GM23248 (cell line): Measurements from ENCODE around the gene TMIE. TPM values are rescaled to one million over a fixed set of nuclear protein-coding genes. Genes with fewer than 3 reads are reported as not detected.

Experiments
- DNase-seq: peaks from one replicate; pipeline ENCODE4 v3.0.0-alpha.2; 2015
- H2AFZ ChIP-seq: fragments of 200-600 bp; sonication (generic); 2 replicates; pipeline ENCODE4 v1.6.1; 2016; ENCODE audit warnings: antibody characterized with exemption
- H3F3A ChIP-seq: fragments of 200-600 bp; sonication (generic); 2 replicates; pipeline ENCODE4 v1.6.1; 2016; ENCODE audit warnings: mild to moderate bottlenecking, antibody characterized with exemption, mixed run types; ENCODE audit not compliant: insufficient read depth
- H3K27ac ChIP-seq: fragments of 200-600 bp; sonication (generic); 2 replicates; pipeline ENCODE4 v1.5.1; 2016; ENCODE audit warnings: mild to moderate bottlenecking
- H3K27me3 ChIP-seq: fragments of 200-600 bp; sonication (generic); replicated peaks from 2 replicates; pipeline ENCODE4 v1.6.1; 2016; ENCODE audit warnings: mild to moderate bottlenecking; ENCODE audit not compliant: insufficient read depth
- H3K36me3 ChIP-seq: fragments of 200-600 bp; sonication (generic); 2 replicates; pipeline ENCODE4 v1.6.1; 2016; ENCODE audit warnings: low read depth, mild to moderate bottlenecking
- H3K4me1 ChIP-seq: fragments of 200-600 bp; sonication (generic); 2 replicates; pipeline ENCODE4 v1.6.1; 2016; ENCODE audit warnings: mild to moderate bottlenecking; ENCODE audit not compliant: insufficient read depth
- H3K4me2 ChIP-seq: fragments of 200-600 bp; sonication (generic); one replicate; pipeline ENCODE4 v1.6.1; 2016; ENCODE audit warnings: mild to moderate bottlenecking; ENCODE audit not compliant: unreplicated experiment
- H3K4me3 ChIP-seq: fragments of 200-600 bp; sonication (generic); 2 replicates; pipeline ENCODE4 v1.5.1; 2016; ENCODE audit warnings: mild to moderate bottlenecking
- H3K79me2 ChIP-seq: fragments of 200-600 bp; sonication (generic); 2 replicates; pipeline ENCODE4 v1.6.1; 2016; ENCODE audit warnings: mild to moderate bottlenecking; ENCODE audit not compliant: insufficient read depth
- H3K9ac ChIP-seq: fragments of 200-600 bp; sonication (generic); 2 replicates; pipeline ENCODE4 v1.6.1; 2016; ENCODE audit warnings: mild to moderate bottlenecking
- H3K9me2 ChIP-seq: fragments of 200-600 bp; sonication (generic); 2 replicates; pipeline ENCODE4 v1.6.1; 2016; ENCODE audit warnings: mixed run types, mild to moderate bottlenecking, moderate library complexity; ENCODE audit not compliant: insufficient read depth
- H3K9me3 ChIP-seq: fragments of 200-600 bp; sonication (generic); one replicate; pipeline ENCODE4 v1.6.1; 2017; ENCODE audit warnings: low read depth
- H4K20me1 ChIP-seq: fragments of 200-600 bp; sonication (generic); 2 replicates; pipeline ENCODE4 v1.6.0; 2016; ENCODE audit not compliant: insufficient read depth
- EZH2 ChIP-seq: fragments of 200-600 bp; sonication (generic); IDR thresholded peaks from 2 replicates; pipeline ENCODE4 v1.6.1; 2018; ENCODE audit warnings: antibody characterized with exemption, mild to moderate bottlenecking; ENCODE audit not compliant: insufficient read depth, poor library complexity, severe bottlenecking
- EZH2phosphoT487 ChIP-seq: fragments of 200-600 bp; sonication (generic); IDR thresholded peaks from 2 replicates; pipeline ENCODE4 v1.6.1; 2018; ENCODE audit warnings: antibody characterized with exemption, moderate library complexity, mild to moderate bottlenecking, low read depth; ENCODE audit not compliant: insufficient read depth
- WGBS, 2 experiments: methylation state at CpG; one replicate each; pipeline ENCODE4 v1.1.6; 2015 to 2017; ENCODE audit warnings: low lambda C conversion rate in 2 of 2, low coverage in 1 of 2; ENCODE audit errors: missing lambda C conversion rate in 2 of 2; 5-methylcytosine and 5-hydroxymethylcytosine counted together
- in situ Hi-C: fragments of 300-500 bp; cut with MboI; formaldehyde crosslinking; loops from 2 replicates; pipeline ENCODE4 v1.15.0; 2020
- polyA plus RNA-seq: library from polyadenylated mRNA; unstranded; fragments of >200 nt; fragmentation: Nextera tagmentation; extraction: Ambion mirVana; gene quantifications from 2 replicates; pipeline ENCODE4 v1.2.1, GENCODE V29; 2016
- total RNA-seq: library from RNA; depleted of rRNA; stranded (reverse); fragments of >200 nt; shearing (Covaris generic); gene quantifications from 2 replicates; pipeline ENCODE4 v1.2.3, GENCODE V29; 2014

The TMIE gene
- total and polyA plus RNA-seq, 2 experiments from 2014 or later: 0.11 TPM; not detected in 1

DNA sequence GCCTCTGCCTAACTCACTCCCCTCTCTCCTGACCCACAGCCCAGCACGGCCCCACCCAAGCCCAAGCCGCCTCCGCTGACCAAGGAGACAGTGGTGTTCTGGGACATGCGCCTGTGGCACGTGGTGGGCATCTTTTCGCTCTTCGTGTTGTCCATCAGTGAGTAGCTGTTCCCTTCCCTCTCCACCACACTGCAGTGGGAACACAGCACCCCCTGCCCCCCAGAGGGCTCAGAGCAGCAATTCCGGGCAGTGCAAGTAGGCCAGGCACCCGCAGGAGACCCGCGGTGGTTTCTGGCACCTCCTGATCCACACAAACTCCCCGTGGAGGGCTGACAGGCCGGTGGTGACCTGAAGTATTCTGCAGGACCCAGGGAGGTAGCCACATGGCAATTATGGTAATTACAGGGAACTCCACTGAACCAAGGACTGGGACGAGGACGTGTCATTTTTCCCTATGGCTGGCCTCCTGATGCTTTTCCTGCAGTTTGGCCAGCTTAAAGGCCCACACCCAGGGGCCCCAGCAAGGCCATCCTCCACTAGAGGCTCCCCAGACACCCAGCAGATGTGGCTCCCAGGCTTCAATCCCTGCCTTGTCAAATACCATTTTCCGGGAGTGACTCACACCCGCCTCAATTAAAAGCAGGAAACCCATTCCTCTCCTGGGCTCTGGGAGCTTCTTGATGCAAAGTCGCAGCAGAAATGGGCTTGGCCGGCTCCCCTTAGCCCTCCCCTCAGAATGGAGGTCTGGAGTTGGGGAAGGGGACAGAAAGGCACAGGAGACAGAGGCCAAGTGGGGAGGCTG lies 4.8 kb downstream of the TMIE start:
- no peaks in the 10 kb centered on the region for H3K36me3 ChIP-seq
- no peaks in the 10 kb centered on the region for H3K9me3 ChIP-seq
- peak; percentile 77 for DNase-seq
- no peaks in the 10 kb centered on the region for H3F3A ChIP-seq
- peaks cover 8% of the 10 kb centered on the region for H3K27me3 ChIP-seq
- no peak overlapping the region for H3K27ac ChIP-seq
- no peak overlapping the region for H3K4me3 ChIP-seq
- TF ChIP-seq EZH2 (no peak), EZH2phosphoT487 (no peak)
- H3K4me1 ChIP-seq: no peaks in the 10 kb centered on the region; the same call in 1 of the 2 replicates
- no peak overlapping the region for H3K4me2 ChIP-seq
- H3K9ac ChIP-seq: no peak overlapping the region
- no peak overlapping the region for H2AFZ ChIP-seq
- no peaks in the 10 kb centered on the region for H3K79me2 ChIP-seq
- WGBS, 2 experiments: 25 to 35% methylated on average over 17 to 19 of the region's 19 CpGs
- H3K9me2 ChIP-seq: no peaks in the 10 kb centered on the region
- in situ Hi-C loops: loop anchor here (25.0 kb wide), 1 partner anchor 656 kb away; no protein-coding TSS in a partner anchor
- no peaks in the 10 kb centered on the region for H4K20me1 ChIP-seq

GRCh38 chr3:46706771-46707582 lies 5.8 kb downstream of the TMIE start:
- Histone ChIP-seq H3K4me2 (no peak overlapping the region), H3K27me3 (peaks cover under 1% of the 10 kb centered on the region; the same call in 1 of the 2 replicates), H3K9me3 (no peaks in the 10 kb centered on the region), H3K36me3 (no peaks in the 10 kb centered on the region), H3F3A (no peaks in the 10 kb centered on the region), H3K4me1 (no peaks in the 10 kb centered on the region; the same call in 1 of the 2 replicates), H3K9me2 (no peaks in the 10 kb centered on the region), H4K20me1 (no peaks in the 10 kb centered on the region), H3K27ac (no peak overlapping the region), H3K4me3 (no peak overlapping the region), H3K9ac (no peak overlapping the region), H3K79me2 (no peaks in the 10 kb centered on the region), H2AFZ (no peak overlapping the region)
- in situ Hi-C loops: loop anchor here (25.0 kb wide), 1 partner anchor 655 kb away; no protein-coding TSS in a partner anchor
- TF ChIP-seq EZH2 (no peak), EZH2phosphoT487 (no peak)
- 50 to 58% methylated on average over 13 of the region's 13 CpGs for WGBS, 2 experiments
- DNase-seq: no peak

DNA sequence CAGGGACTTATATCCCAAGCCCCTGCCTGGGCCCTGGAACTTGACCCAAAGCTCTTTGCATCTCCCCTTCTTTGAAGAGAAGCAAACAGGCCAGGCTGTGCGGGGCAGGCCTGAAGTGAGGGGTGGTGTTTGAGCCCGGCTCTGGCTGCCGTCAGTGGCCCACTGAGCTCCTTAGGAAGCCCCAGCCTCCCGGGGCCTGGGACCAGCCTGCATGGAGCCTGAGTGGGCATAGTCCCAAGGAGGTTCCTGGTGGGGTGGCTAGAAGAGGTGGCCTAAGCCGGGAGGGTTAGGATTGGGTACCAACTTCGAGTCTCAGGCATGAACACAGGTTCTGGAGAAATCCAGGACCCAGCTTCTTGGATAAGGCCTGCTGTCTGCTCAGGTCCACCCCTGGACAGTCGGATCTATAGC lies 6.4 kb downstream of the TMIE start:
- DNase-seq: no peak
- no peaks in the 10 kb centered on the region for H3K9me2 ChIP-seq
- H3K9me3 ChIP-seq: no peaks in the 10 kb centered on the region
- no peak for TF ChIP-seq EZH2phosphoT487
- no peak for TF ChIP-seq EZH2
- 70 to 78% methylated on average over 7 of the region's 7 CpGs for WGBS, 2 experiments
- H3K9ac ChIP-seq: no peak overlapping the region
- no peak overlapping the region for H3K4me2 ChIP-seq
- H4K20me1 ChIP-seq: no peaks in the 10 kb centered on the region
- no peak overlapping the region for H3K27ac ChIP-seq
- H3K4me1 ChIP-seq: no peaks in the 10 kb centered on the region; the same call in 1 of the 2 replicates
- H3K36me3 ChIP-seq: no peaks in the 10 kb centered on the region
- no peaks in the 10 kb centered on the region for H3K27me3 ChIP-seq
- in situ Hi-C loops: loop anchor here (25.0 kb wide), 1 partner anchor 655 kb away; no protein-coding TSS in a partner anchor
- no peak overlapping the region for H2AFZ ChIP-seq
- no peak overlapping the region for H3K4me3 ChIP-seq
- no peaks in the 10 kb centered on the region for H3F3A ChIP-seq
- H3K79me2 ChIP-seq: no peaks in the 10 kb centered on the region

DNA sequence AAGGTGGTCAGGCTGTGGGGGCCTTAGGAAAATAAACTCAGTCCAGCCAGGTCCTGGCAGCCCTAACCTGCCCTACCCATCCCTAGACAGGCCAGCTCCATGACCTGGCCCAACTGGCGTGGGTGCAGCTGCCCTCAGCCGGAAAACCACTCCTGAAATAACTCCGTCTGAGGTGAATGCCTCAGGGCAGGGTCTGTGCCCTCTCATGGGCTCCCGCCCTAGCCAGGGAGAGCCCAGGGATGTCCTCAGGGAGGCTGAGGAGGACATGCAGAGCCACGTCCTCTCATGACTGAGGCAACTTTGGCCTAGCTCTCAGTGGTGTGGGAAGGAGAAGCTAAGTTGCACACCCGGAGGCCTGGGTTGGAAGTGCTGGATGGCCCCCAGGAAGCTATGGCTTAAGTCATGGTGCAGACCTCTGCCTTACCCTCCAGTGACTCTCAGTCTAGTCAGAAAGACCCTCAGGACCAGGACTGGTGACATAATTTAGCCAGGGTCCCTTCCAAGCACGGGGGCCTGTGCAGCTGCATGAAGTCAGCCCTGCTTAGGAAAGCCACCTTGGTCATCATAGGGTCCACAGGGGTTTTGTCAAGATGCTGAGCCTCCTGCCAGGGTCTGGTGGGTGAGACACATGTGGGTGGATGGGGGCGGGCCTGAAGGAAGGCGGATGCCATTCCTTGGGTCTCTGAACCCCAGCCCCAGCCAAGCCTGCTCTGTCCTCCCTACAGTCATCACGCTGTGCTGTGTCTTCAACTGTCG lies 7.4 kb downstream of the TMIE start:
- in situ Hi-C loops: loop anchor here (25.0 kb wide), 1 partner anchor 654 kb away; no protein-coding TSS in a partner anchor
- TF ChIP-seq EZH2phosphoT487 (no peak), EZH2 (no peak)
- no peaks in the 10 kb centered on the region for H3K9me3 ChIP-seq
- H3K27ac ChIP-seq: no peak overlapping the region
- 58 to 63% methylated on average over 11 of the region's 11 CpGs for WGBS, 2 experiments
- H3K36me3 ChIP-seq: no peaks in the 10 kb centered on the region
- no peak for DNase-seq
- H3K27me3 ChIP-seq: no peaks in the 10 kb centered on the region
- no peak overlapping the region for H3K4me3 ChIP-seq
- no peaks in the 10 kb centered on the region; the same call in 1 of the 2 replicates for H3K4me1 ChIP-seq
- no peaks in the 10 kb centered on the region for H3K9me2 ChIP-seq
- H4K20me1 ChIP-seq: no peaks in the 10 kb centered on the region
- H3K9ac ChIP-seq: no peak overlapping the region
- no peak overlapping the region for H3K4me2 ChIP-seq
- no peak overlapping the region for H2AFZ ChIP-seq
- no peaks in the 10 kb centered on the region for H3F3A ChIP-seq
- no peaks in the 10 kb centered on the region for H3K79me2 ChIP-seq
